ENCODE measurements around the gene RBM27.

DNA sequence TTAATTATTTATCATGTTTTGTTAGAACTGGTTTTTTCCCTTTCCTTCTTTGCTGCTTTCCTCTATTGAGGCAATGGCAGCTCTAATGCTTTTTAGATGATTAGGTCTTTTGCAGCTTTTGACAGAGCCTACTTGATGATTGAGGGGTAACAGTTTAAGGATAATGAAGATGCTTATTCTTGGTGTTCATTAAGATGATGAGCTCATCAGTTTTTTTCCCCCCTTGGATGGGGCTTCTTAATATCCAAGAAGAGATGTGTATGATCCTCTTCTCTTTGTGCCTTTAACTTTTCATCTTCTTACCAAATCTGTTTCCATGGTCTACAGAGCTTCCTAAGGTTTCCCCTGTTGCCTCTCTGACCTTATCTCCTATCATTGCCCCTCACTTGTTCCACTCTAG lies 15.8 kb downstream of the RBM27 start:
- TF ChIP-seq POLR2A (IDR thresholded peaks at IDR 0.05; ENCODE audit: low read depth, low read length): no peak
- TF ChIP-seq, protein P1, sequence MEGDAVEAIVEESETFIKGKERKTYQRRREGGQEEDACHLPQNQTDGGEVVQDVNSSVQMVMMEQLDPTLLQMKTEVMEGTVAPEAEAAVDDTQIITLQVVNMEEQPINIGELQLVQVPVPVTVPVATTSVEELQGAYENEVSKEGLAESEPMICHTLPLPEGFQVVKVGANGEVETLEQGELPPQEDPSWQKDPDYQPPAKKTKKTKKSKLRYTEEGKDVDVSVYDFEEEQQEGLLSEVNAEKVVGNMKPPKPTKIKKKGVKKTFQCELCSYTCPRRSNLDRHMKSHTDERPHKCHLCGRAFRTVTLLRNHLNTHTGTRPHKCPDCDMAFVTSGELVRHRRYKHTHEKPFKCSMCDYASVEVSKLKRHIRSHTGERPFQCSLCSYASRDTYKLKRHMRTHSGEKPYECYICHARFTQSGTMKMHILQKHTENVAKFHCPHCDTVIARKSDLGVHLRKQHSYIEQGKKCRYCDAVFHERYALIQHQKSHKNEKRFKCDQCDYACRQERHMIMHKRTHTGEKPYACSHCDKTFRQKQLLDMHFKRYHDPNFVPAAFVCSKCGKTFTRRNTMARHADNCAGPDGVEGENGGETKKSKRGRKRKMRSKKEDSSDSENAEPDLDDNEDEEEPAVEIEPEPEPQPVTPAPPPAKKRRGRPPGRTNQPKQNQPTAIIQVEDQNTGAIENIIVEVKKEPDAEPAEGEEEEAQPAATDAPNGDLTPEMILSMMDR (conservative IDR thresholded peaks at IDR 0.05; ENCODE audit: low read depth, low read length): no peak
- no peak for TF ChIP-seq FOS (IDR thresholded peaks at IDR 0.05; ENCODE audit: low read depth, low read length)
- no peak for TF ChIP-seq RAD21 (IDR thresholded peaks at IDR 0.05; ENCODE audit: low read length)
- TF ChIP-seq CEBPB (IDR thresholded peaks at IDR 0.05; ENCODE audit: low read depth, low read length): no peak
- TF ChIP-seq NFE2L2 (IDR thresholded peaks at IDR 0.05; ENCODE audit: low read depth, low read length): no peak

All from IMR-90 (cell line).